ENCODE data around the gene TRIM31. TPM values are rescaled to one million over a fixed set of nuclear protein-coding genes. Genes with fewer than 3 reads are reported as not detected.

The TRIM31 gene
- total RNA-seq, 1 experiment from 2014 or later = not detected

- no peaks in the 10 kb centered on the region; a peak in 1 of 7 replicates for H3K36me3 Mint-ChIP-seq (ENCODE audit: insufficient read depth in 1 of 3, low read depth in 3 of 3)
- no peak overlapping the region for H3K27ac Mint-ChIP-seq
- no peak overlapping the region for H3K4me3 Mint-ChIP-seq
- Histone ChIP-seq H3T11ph (ENCODE audit: low read length) (no peak overlapping the region), H3K23ac (ENCODE audit: insufficient read length, low read depth, low read length) (no peak overlapping the region), H3K18ac (ENCODE audit: insufficient read length, low read depth, low read length) (no peak overlapping the region), H2BK5ac (ENCODE audit: insufficient read length, low read length) (no peak overlapping the region), H4K8ac (replicated peaks; ENCODE audit: insufficient read length, low read depth, low read length) (no peak overlapping the region), H2BK120ac (ENCODE audit: low read depth, low read length, poor library complexity, severe bottlenecking) (no peak overlapping the region), H3K14ac (ENCODE audit: insufficient read depth, low read length) (no peak overlapping the region), H3K4me2 (ENCODE audit: insufficient read depth, insufficient read length, low read length) (no peak overlapping the region), H3K23me2 (ENCODE audit: insufficient read length, low read depth, low read length, poor library complexity, severe bottlenecking) (peaks cover 2% of the 10 kb centered on the region), H3K4ac (ENCODE audit: low read depth, low read length) (no peak overlapping the region), H2BK15ac (ENCODE audit: low read depth, low read length) (no peak overlapping the region), H3K27ac (ENCODE audit: insufficient read length, low read depth, low read length) (no peak overlapping the region), H4K91ac (ENCODE audit: insufficient read length, low read depth, low read length) (no peak overlapping the region), H3K27me3 (ENCODE audit: insufficient read depth, low read length) (no peaks in the 10 kb centered on the region), H2BK12ac (ENCODE audit: insufficient read length, low read depth, low read length) (no peak overlapping the region), H2BK20ac (ENCODE audit: low read depth, low read length, poor library complexity, severe bottlenecking) (no peak overlapping the region), H3K4me1 (ENCODE audit: insufficient read depth, low read length) (no peaks in the 10 kb centered on the region), H3K9me3 (ENCODE audit: control insufficient read depth, low read depth, low read length) (no peaks in the 10 kb centered on the region), H3K56ac (ENCODE audit: insufficient read length, low read depth, low read length) (no peak overlapping the region), H3K79me1 (ENCODE audit: insufficient read depth, low read depth, low read length, poor library complexity, severe bottlenecking) (no peaks in the 10 kb centered on the region), H2AK5ac (ENCODE audit: insufficient read length, low read length) (no peak overlapping the region), H2AFZ (ENCODE audit: low read length) (no peak overlapping the region), H3K79me2 (ENCODE audit: insufficient read depth, low read length) (no peaks in the 10 kb centered on the region), H3K9ac (ENCODE audit: extremely low read depth, insufficient read length, low read length) (no peak overlapping the region), H4K20me1 (ENCODE audit: control insufficient read depth, insufficient read depth, insufficient read length) (no peaks in the 10 kb centered on the region), H4K5ac (ENCODE audit: insufficient read length, low read depth, low read length) (no peak overlapping the region)
- no CpG with 5 or more reads among the region's 1 CpG for WGBS (ENCODE audit: extremely low coverage, insufficient read length, low lambda C conversion rate)
- TF ChIP-seq, protein P1, sequence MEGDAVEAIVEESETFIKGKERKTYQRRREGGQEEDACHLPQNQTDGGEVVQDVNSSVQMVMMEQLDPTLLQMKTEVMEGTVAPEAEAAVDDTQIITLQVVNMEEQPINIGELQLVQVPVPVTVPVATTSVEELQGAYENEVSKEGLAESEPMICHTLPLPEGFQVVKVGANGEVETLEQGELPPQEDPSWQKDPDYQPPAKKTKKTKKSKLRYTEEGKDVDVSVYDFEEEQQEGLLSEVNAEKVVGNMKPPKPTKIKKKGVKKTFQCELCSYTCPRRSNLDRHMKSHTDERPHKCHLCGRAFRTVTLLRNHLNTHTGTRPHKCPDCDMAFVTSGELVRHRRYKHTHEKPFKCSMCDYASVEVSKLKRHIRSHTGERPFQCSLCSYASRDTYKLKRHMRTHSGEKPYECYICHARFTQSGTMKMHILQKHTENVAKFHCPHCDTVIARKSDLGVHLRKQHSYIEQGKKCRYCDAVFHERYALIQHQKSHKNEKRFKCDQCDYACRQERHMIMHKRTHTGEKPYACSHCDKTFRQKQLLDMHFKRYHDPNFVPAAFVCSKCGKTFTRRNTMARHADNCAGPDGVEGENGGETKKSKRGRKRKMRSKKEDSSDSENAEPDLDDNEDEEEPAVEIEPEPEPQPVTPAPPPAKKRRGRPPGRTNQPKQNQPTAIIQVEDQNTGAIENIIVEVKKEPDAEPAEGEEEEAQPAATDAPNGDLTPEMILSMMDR (conservative IDR thresholded peaks at IDR 0.05) = no peak
- H3K9me3 Mint-ChIP-seq = no peaks in the 10 kb centered on the region; a peak in 1 of 5 replicates
- DNase-seq = no peak
- H3K4me1 Mint-ChIP-seq = peaks cover 0 to 6% of the 10 kb centered on the region in 2 experiments; a peak in 2 of 4 replicates
- H3K27me3 Mint-ChIP-seq (ENCODE audit: low read depth) = no peaks in the 10 kb centered on the region
These were observed 57.4 kb downstream of the TRIM31 start for GRCh38 chr6:30055513-30055912.
